Mucosa of descending colon (tissue), 3 donors: ENCODE data around the gene OR4D1. TPM values are rescaled to one million over a fixed set of nuclear protein-coding genes. Genes with fewer than 3 reads are reported as not detected.
A peak's percentile ranks its signal among the peaks of the same experiment; 100 is the strongest.
"Not testable (repeated sequence)": the region's sequence is repeated elsewhere in the genome, so short reads cannot be mapped to it uniquely, and the experiment has no call there.

ENCODE experiments used
- ATAC-seq: fragments of 200-7000 bp; cut with Tn5 transposase; one replicate; pipeline ENCODE4 v1.9.1; 2020; ENCODE audit warnings: mild to moderate bottlenecking, moderate library complexity
- DNase-seq, 3 donors: peaks; one replicate each; pipeline ENCODE4 v3.0.0-alpha.2; 2020
- H3K36me3 ChIP-seq: fragments of 200-600 bp; one replicate; pipeline ENCODE4 v1.8.0; 2021; ENCODE audit warnings: low read depth, mild to moderate bottlenecking
- H3K4me1 ChIP-seq: fragments of 200-600 bp; one replicate; pipeline ENCODE4 v1.8.0; 2021; ENCODE audit warnings: low read depth, mild to moderate bottlenecking
- H3K4me3 ChIP-seq: fragments of 200-600 bp; one replicate; pipeline ENCODE4 v1.8.0; 2021; ENCODE audit warnings: mild to moderate bottlenecking
- H3K9me3 ChIP-seq: fragments of 200-600 bp; one replicate; pipeline ENCODE4 v1.8.0; 2021; ENCODE audit warnings: mild to moderate bottlenecking
- intact Hi-C, 2 donors: fragments of 100-400 bp; cut with DNase I in 1 of 2; cut with micrococcal nuclease in 1 of 2; formaldehyde crosslinking; loops; one replicate each; pipeline versions ENCODE4 v1.11.0 to v1.11.1; 2022; cut with DNase I, micrococcal nuclease
- total RNA-seq, 3 donors: library from RNA; stranded (reverse); fragmentation: NEBNext Ultra II Directional in 2 of 3; extraction: Animal tissue kit (Norgen Biotek cat#: 25700) in 2 of 3; gene quantifications; one replicate each; pipeline versions ENCODE4 v1.2.1 to v1.2.4, GENCODE V29; 2021 to 2023
- TF ChIP-seq, protein P1 (sequence below): fragments of 200-600 bp; IDR thresholded peaks from one replicate; pipeline ENCODE4 v1.8.0; 2022; ENCODE audit warnings: antibody characterized with exemption, mild to moderate bottlenecking
- donor health status: DM: no; HTN: no; CAD: no; lungs with moderate emphysema.
- donor health status: DM: no; HTN: no; CAD: no.
- donor health status: DM: no; HTN: yes; CAD: no.

OR4D1 gene
- total RNA-seq, 3 donors from 2014 or later: not detected

DNA sequence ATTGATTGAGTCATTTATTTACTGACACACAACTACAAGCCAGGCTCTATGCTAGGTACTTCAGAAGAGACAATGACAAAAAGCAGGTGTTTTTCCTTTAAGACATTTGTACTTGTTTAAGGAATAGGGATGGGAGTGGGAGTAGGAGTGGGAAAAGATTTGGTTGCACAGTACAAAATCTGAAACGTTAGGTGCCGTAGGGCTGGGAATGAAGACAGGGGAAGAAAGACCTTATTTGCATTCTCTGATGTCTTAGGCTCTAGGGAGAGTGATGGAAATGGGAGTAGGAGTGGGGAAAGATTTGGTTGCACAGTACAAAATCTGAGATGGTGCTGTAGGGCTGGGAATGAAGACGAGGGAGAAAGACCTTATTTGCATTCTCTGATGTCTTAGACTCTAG, 28.7 kb upstream of the OR4D1 start:
- Histone ChIP-seq H3K4me3 (no peak overlapping the region), H3K36me3 (no peaks in the 10 kb centered on the region), H3K9me3 (no peaks in the 10 kb centered on the region), H3K4me1 (no peaks in the 10 kb centered on the region)
- ATAC-seq (no peak), DNase-seq (no peak)
- TF ChIP-seq, protein P1, sequence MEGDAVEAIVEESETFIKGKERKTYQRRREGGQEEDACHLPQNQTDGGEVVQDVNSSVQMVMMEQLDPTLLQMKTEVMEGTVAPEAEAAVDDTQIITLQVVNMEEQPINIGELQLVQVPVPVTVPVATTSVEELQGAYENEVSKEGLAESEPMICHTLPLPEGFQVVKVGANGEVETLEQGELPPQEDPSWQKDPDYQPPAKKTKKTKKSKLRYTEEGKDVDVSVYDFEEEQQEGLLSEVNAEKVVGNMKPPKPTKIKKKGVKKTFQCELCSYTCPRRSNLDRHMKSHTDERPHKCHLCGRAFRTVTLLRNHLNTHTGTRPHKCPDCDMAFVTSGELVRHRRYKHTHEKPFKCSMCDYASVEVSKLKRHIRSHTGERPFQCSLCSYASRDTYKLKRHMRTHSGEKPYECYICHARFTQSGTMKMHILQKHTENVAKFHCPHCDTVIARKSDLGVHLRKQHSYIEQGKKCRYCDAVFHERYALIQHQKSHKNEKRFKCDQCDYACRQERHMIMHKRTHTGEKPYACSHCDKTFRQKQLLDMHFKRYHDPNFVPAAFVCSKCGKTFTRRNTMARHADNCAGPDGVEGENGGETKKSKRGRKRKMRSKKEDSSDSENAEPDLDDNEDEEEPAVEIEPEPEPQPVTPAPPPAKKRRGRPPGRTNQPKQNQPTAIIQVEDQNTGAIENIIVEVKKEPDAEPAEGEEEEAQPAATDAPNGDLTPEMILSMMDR: no peak
- intact Hi-C loops: loop anchor here (10.0 kb wide), 2 partner anchors 115 to 275 kb away; partner anchors contain the start of gene SRSF1 (in 2 of the 2)

GRCh38 chr17:58120195-58120822, 27.9 kb upstream of the OR4D1 start:
- Histone ChIP-seq H3K9me3 (no peaks in the 10 kb centered on the region), H3K4me3 (no peak overlapping the region), H3K36me3 (no peaks in the 10 kb centered on the region), H3K4me1 (no peaks in the 10 kb centered on the region)
- DNase-seq (peak in 1 of 3 donors; percentile 75), ATAC-seq (no peak)
- TF ChIP-seq, protein P1: no peak
- intact Hi-C loops: no loop called here

GRCh38 chr17:58121925-58122324, 26.3 kb upstream of the OR4D1 start:
- Histone ChIP-seq H3K9me3 (no peaks in the 10 kb centered on the region), H3K4me1 (no peaks in the 10 kb centered on the region), H3K4me3 (no peak overlapping the region), H3K36me3 (no peaks in the 10 kb centered on the region)
- DNase-seq (peak in 1 of 3 donors; percentile 7), ATAC-seq (no peak)
- TF ChIP-seq, protein P1: no peak
- intact Hi-C loops: no loop called here

DNA sequence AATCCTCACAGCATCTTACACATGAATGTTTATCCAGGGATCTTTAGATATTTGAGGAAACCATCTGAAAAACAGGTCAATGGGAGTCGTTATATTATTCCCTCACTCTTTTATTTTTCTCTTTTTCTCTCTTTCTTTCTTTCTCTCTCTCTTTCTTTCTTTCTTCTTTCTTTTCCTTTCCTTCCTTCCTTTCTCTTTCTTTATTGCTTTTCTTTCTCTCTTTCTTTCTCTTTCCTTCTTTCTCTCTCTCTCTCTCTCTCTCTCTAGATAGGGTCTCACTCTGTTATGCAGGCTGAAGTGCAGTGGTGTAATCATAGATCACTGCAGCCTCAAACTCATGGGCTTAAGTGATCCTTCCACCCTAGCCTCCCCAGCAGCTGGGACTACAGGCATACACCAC, 20.3 kb upstream of the OR4D1 start:
- intact Hi-C loops: no loop called here
- TF ChIP-seq, protein P1: no peak
- no peak for ATAC-seq
- H3K4me1 ChIP-seq: no peaks in the 10 kb centered on the region
- no peaks in the 10 kb centered on the region for H3K9me3 ChIP-seq
- DNase-seq: no peak
- no peaks in the 10 kb centered on the region for H3K36me3 ChIP-seq
- H3K4me3 ChIP-seq: no peak overlapping the region

DNA sequence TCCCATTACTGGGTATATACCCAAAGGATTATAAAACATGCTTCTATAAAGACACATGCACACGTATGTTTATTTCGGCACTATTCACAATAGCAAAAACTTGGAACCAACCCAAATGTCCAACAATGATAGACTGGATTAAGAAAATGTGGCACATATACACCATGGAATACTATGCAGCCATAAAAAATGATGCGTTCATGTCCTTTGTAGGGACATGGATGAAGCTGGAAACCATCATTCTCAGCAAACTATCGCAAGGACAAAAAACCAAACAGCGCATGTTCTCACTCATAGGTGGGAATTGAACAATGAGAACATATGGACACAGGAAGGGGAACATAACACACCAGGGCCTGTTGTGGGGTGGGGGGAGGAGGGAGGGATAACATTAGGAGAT, 15.5 kb upstream of the OR4D1 start:
- ATAC-seq, H3K9me3 ChIP-seq, H3K4me3 ChIP-seq, DNase-seq, intact Hi-C loops, H3K4me1 ChIP-seq, H3K36me3 ChIP-seq: not testable (repeated sequence)

- TF ChIP-seq, protein P1: no peak
- ATAC-seq (no peak), DNase-seq (peak in 1 of 3 donors; percentile 20)
- no peaks in the 10 kb centered on the region for H3K4me1 ChIP-seq
- H3K36me3 ChIP-seq: no peaks in the 10 kb centered on the region
- H3K9me3 ChIP-seq: no peaks in the 10 kb centered on the region
- no peak overlapping the region for H3K4me3 ChIP-seq
- intact Hi-C loops: no loop called here
These were observed 11.4 kb upstream of the OR4D1 start for GRCh38 chr17:58136669-58137279.
